H1 (cell line): ENCODE results near the gene ANXA7. TPM values are rescaled to one million over a fixed set of nuclear protein-coding genes. Genes with fewer than 3 reads are reported as not detected.

Experiments used
- CTCF ChIA-PET: fragments of 300-600 bp; sonication (Branson Sonifier 250); formaldehyde crosslinking; loops from one replicate; lab custom pipeline; 2021; ENCODE audit not compliant: partially characterized antibody; lab: Charles Lee
- POLR2A ChIA-PET: fragments of 300-600 bp; sonication (Branson Sonifier 250); formaldehyde crosslinking; loops from one replicate; lab custom pipeline; 2021; ENCODE audit warnings: inconsistent platforms; ENCODE audit not compliant: partially characterized antibody; lab: Charles Lee
- DNase-seq, 2 experiments: peaks; one replicate each; pipeline versions ENCODE4 v3.0.0 to v3.0.0-alpha.2; 2010 to 2022; ENCODE audit warnings: low spot score in 2 of 2, low read depth in 1 of 2, mixed read lengths in 1 of 2
- FAIRE-seq: peaks from 2 replicates; lab custom pipeline; 2011; peaks lifted over from hg19 to GRCh38; lab: Jason Lieb, UNC
- H2AFZ ChIP-seq: 2 replicates; pipeline ENCODE4 v1.8.1; 2012; ENCODE audit warnings: low read length, inconsistent platforms
- H2AK5ac ChIP-seq: 2 replicates; pipeline ENCODE4 v1.6.1; 2013; ENCODE audit warnings: low read depth, low read length
- H2BK120ac ChIP-seq: replicated peaks from 2 replicates; pipeline ENCODE3; 2013; ENCODE audit warnings: low read depth, low read length, inconsistent platforms
- H2BK12ac ChIP-seq: 2 replicates; pipeline ENCODE4 v1.6.1; 2013; ENCODE audit warnings: low read depth, low read length
- H2BK15ac ChIP-seq: 2 replicates; pipeline ENCODE4 v1.6.1; 2013; ENCODE audit warnings: low read length
- H2BK20ac ChIP-seq: 2 replicates; pipeline ENCODE4 v1.6.1; 2013; ENCODE audit warnings: low read length
- H2BK5ac ChIP-seq: 2 replicates; pipeline ENCODE4 v1.6.1; 2013; ENCODE audit warnings: low read depth, low read length
- H3K14ac ChIP-seq: 2 replicates; pipeline ENCODE4 v1.6.1; 2013; ENCODE audit warnings: inconsistent platforms; ENCODE audit not compliant: insufficient read length
- H3K18ac ChIP-seq: 2 replicates; pipeline ENCODE4 v1.6.1; 2013; ENCODE audit warnings: low read length; ENCODE audit errors: extremely low read depth
- H3K23ac ChIP-seq: 2 replicates; pipeline ENCODE4 v1.6.1; 2013; ENCODE audit warnings: inconsistent platforms; ENCODE audit not compliant: insufficient read length
- H3K23me2 ChIP-seq: 2 replicates; pipeline ENCODE4 v1.6.1; 2013; ENCODE audit warnings: low read depth, low read length
- H3K27ac ChIP-seq: 2 replicates; pipeline ENCODE4 v1.6.1; 2011; ENCODE audit warnings: low read depth, low read length, inconsistent platforms
- H3K27me3 ChIP-seq, 4 experiments: replicated peaks in 1 of 4; 1 replicate in 1 of 4; 2 replicates in 3 of 4; pipeline versions ENCODE4 v1.6.1 to v1.8.1; 2011 to 2013; ENCODE audit warnings: low read length in 3 of 4, mild to moderate bottlenecking in 3 of 4, inconsistent platforms in 2 of 4, mixed read lengths in 2 of 4, moderate library complexity in 1 of 4; ENCODE audit not compliant: control insufficient read depth in 3 of 4, insufficient read depth in 3 of 4; ENCODE audit errors: extremely low read depth in 1 of 4
- H3K36me3 ChIP-seq, 4 experiments: 2 replicates each; pipeline versions ENCODE4 v1.6.1 to v1.8.1; 2011 to 2013; ENCODE audit warnings: mild to moderate bottlenecking in 4 of 4, low read length in 3 of 4, moderate library complexity in 2 of 4, control low read depth in 1 of 4, inconsistent platforms in 1 of 4; ENCODE audit not compliant: insufficient read depth in 4 of 4, control insufficient read depth in 2 of 4
- H3K4ac ChIP-seq: replicated peaks from 2 replicates; pipeline ENCODE3; 2013; ENCODE audit warnings: low read length, low read depth, mixed read lengths, inconsistent platforms; ENCODE audit not compliant: insufficient read length
- H3K4me1 ChIP-seq, 4 experiments: replicated peaks in 1 of 4; 1 replicate in 1 of 4; 2 replicates in 3 of 4; pipeline versions ENCODE4 v1.6.1 to v1.8.1; 2011 to 2013; ENCODE audit warnings: low read length in 3 of 4, inconsistent platforms in 2 of 4, mixed read lengths in 1 of 4; ENCODE audit not compliant: insufficient read depth in 4 of 4, control insufficient read depth in 3 of 4
- H3K4me2 ChIP-seq, 2 experiments: 2 replicates each; pipeline versions ENCODE4 v1.6.1 to v1.8.1; 2011 to 2013; ENCODE audit warnings: low read depth in 2 of 2, low read length in 2 of 2, control low read depth in 1 of 2, inconsistent platforms in 1 of 2, mild to moderate bottlenecking in 1 of 2; ENCODE audit not compliant: insufficient read depth in 1 of 2
- H3K4me3 ChIP-seq, 4 experiments: fragments of 200-600, 300-600 bp in 1 of 4; sonication (generic), shearing (Covaris generic), sonication (Bioruptor Twin) in 1 of 4; 2 replicates each; pipeline versions ENCODE4 v1.5.1 to v1.8.1; 2011 to 2016; ENCODE audit warnings: low read length in 4 of 4, low read depth in 3 of 4, control low read depth in 2 of 4, inconsistent platforms in 2 of 4, mild to moderate bottlenecking in 2 of 4, mixed read lengths in 1 of 4, moderate library complexity in 1 of 4; ENCODE audit not compliant: insufficient read depth in 2 of 4; ENCODE audit errors: extremely low read depth in 1 of 4
- H3K56ac ChIP-seq: replicated peaks from 2 replicates; pipeline ENCODE3; 2013; ENCODE audit warnings: low read depth, mild to moderate bottlenecking, mixed read lengths, low read length, inconsistent platforms; ENCODE audit not compliant: insufficient read length
- H3K79me1 ChIP-seq: 2 replicates; pipeline ENCODE4 v1.6.1; 2013; ENCODE audit warnings: low read depth, low read length, control low read depth
- H3K79me2 ChIP-seq, 2 experiments: 2 replicates each; pipeline versions ENCODE4 v1.6.1 to v1.8.1; 2012 to 2013; ENCODE audit warnings: low read length in 2 of 2, mild to moderate bottlenecking in 2 of 2, inconsistent platforms in 1 of 2; ENCODE audit not compliant: insufficient read depth in 2 of 2, control insufficient read depth in 1 of 2
- H3K9ac ChIP-seq, 4 experiments: replicated peaks in 1 of 4; 1 replicate in 1 of 4; 2 replicates in 3 of 4; pipeline versions ENCODE4 v1.6.1 to v1.8.1; 2011 to 2013; ENCODE audit warnings: low read depth in 3 of 4, low read length in 3 of 4, control low read depth in 2 of 4, mild to moderate bottlenecking in 2 of 4, moderate library complexity in 2 of 4, inconsistent platforms in 1 of 4; ENCODE audit errors: extremely low read depth in 1 of 4
- H3K9me3 ChIP-seq, 2 experiments: 2 replicates each; pipeline versions ENCODE4 v1.6.1 to v1.8.1; 2012 to 2013; ENCODE audit warnings: mild to moderate bottlenecking in 2 of 2, moderate library complexity in 2 of 2, control low read depth in 1 of 2, inconsistent platforms in 1 of 2, low read depth in 1 of 2, low read length in 1 of 2, mixed read lengths in 1 of 2; ENCODE audit not compliant: insufficient read depth in 2 of 2
- H4K20me1 ChIP-seq, 2 experiments: replicated peaks in 1 of 2; 2 replicates each; pipeline versions ENCODE3 to v1.8.1; 2011 to 2013; ENCODE audit warnings: inconsistent platforms in 2 of 2, low read length in 2 of 2, mild to moderate bottlenecking in 1 of 2; ENCODE audit not compliant: insufficient read depth in 2 of 2, control insufficient read depth in 1 of 2
- H4K5ac ChIP-seq: 2 replicates; pipeline ENCODE4 v1.6.1; 2013; ENCODE audit warnings: low read length, low read depth, mixed read lengths, inconsistent platforms; ENCODE audit not compliant: insufficient read length
- H4K8ac ChIP-seq: 2 replicates; pipeline ENCODE4 v1.8.0; 2013; ENCODE audit warnings: mild to moderate bottlenecking, moderate library complexity, low read length, inconsistent platforms; ENCODE audit not compliant: insufficient read depth; ENCODE audit errors: extremely low read depth
- H4K91ac ChIP-seq: replicated peaks from 2 replicates; pipeline ENCODE3; 2013; ENCODE audit warnings: low read length, mixed read lengths, inconsistent platforms; ENCODE audit not compliant: insufficient read length
- ASH2L ChIP-seq: fragments of 200-600, 300-600 bp; sonication (generic); IDR thresholded peaks from one replicate; pipeline ENCODE4 v1.7.1; 2017; ENCODE audit warnings: low read length
- BCL11A ChIP-seq, 2 experiments: IDR thresholded peaks; one replicate each; pipeline ENCODE4 v1.6.1; 2011; ENCODE audit warnings: low read depth in 2 of 2, low read length in 2 of 2, mild to moderate bottlenecking in 2 of 2
- BRCA1 ChIP-seq: IDR thresholded peaks from 2 replicates; pipeline ENCODE4 v1.6.1; 2012; ENCODE audit warnings: low read depth, low read length, improper control_type of control experiment
- CHD1 ChIP-seq: IDR thresholded peaks from 2 replicates; pipeline ENCODE4 v1.6.1; 2012; ENCODE audit warnings: low read depth, low read length, improper control_type of control experiment
- CTBP2 ChIP-seq: IDR thresholded peaks from 2 replicates; pipeline ENCODE4 v1.7.0; 2011; ENCODE audit warnings: borderline replicate concordance, mild to moderate bottlenecking, moderate library complexity, mixed read lengths, low read length; ENCODE audit not compliant: insufficient read depth, insufficient read length
- EGR1 ChIP-seq: IDR thresholded peaks from 2 replicates; pipeline ENCODE4 v1.6.1; 2011; ENCODE audit warnings: low read depth, low read length, borderline replicate concordance
- KDM4A ChIP-seq: IDR thresholded peaks from one replicate; pipeline ENCODE4 v1.7.1; 2012; ENCODE audit warnings: low read depth, mild to moderate bottlenecking, moderate library complexity, low read length, inconsistent platforms; ENCODE audit not compliant: severe bottlenecking
- MAFK ChIP-seq: IDR thresholded peaks from 2 replicates; pipeline ENCODE4 v1.6.1; 2012; ENCODE audit warnings: low read depth, mild to moderate bottlenecking, improper control_type of control experiment, low read length
- PHF8 ChIP-seq: fragments of 200-600 bp; sonication (generic); conservative IDR thresholded peaks from 2 replicates; pipeline ENCODE4 v1.7.1; 2012; ENCODE audit warnings: low read depth, mild to moderate bottlenecking, inconsistent platforms, low read length, moderate library complexity
- SIN3A ChIP-seq, 2 experiments: IDR thresholded peaks in 1 of 2; conservative IDR thresholded peaks in 1 of 2; 2 replicates each; pipeline ENCODE4 v1.6.1; 2011 to 2012; ENCODE audit warnings: low read length in 2 of 2, improper control_type of control experiment in 1 of 2, low read depth in 1 of 2, mild to moderate bottlenecking in 1 of 2
- SIX5 ChIP-seq: IDR thresholded peaks from 2 replicates; pipeline ENCODE4 v1.6.1; 2011; ENCODE audit warnings: mild to moderate bottlenecking, low read depth, low read length
- TAF7 ChIP-seq: optimal IDR thresholded peaks from 2 replicates; pipeline ENCODE3; 2011; ENCODE audit warnings: low read depth, mild to moderate bottlenecking, inconsistent platforms, low read length, moderate library complexity, borderline replicate concordance
- WGBS, 2 experiments: shearing (Covaris generic) in 1 of 2; methylation state at CpG; one replicate each; pipeline versions ENCODE4 v1.1.6 to v1.1.7; 2013 to 2015; ENCODE audit warnings: low lambda C conversion rate in 2 of 2, mixed read lengths in 2 of 2, inconsistent platforms in 1 of 2, low coverage in 1 of 2, missing lambda C conversion rate in 1 of 2; ENCODE audit not compliant: insufficient replicate concordance in 2 of 2, insufficient coverage in 1 of 2, insufficient read length in 1 of 2; ENCODE audit errors: extremely low coverage in 1 of 2, missing lambda C conversion rate in 1 of 2; 5-methylcytosine and 5-hydroxymethylcytosine counted together
- polyA plus RNA-seq, 7 experiments: library from polyadenylated mRNA; depleted of rRNA in 3 of 7; stranded (reverse) in 5 of 7; unstranded in 2 of 7; fragments of >200 nt in 5 of 7; fragments of 200-250 nt in 2 of 7; gene quantifications; 1 replicate in 5 of 7; 2 replicates in 1 of 7; 4 replicates in 1 of 7; pipeline versions ENCODE4 v1.2.1 to v1.2.3, GENCODE V29; 2011 to 2013; ENCODE audit warnings: missing spikeins in 2 of 7, mixed read lengths in 2 of 7
- total RNA-seq: library from RNA; stranded (reverse); fragmentation: NEBNext Ultra II Directional; extraction: Animal tissue kit (Norgen Biotek cat#: 25700); gene quantifications from 2 replicates; pipeline ENCODE4 v1.2.1, GENCODE V29; 2021
- TF ChIP-seq, protein P1 (sequence below): IDR thresholded peaks from 2 replicates; pipeline ENCODE4 v1.6.1; 2011; ENCODE audit warnings: low read depth, mild to moderate bottlenecking, low read length; ENCODE audit not compliant: insufficient read depth

Gene ANXA7
- total and polyA plus RNA-seq, 2 of the 8 experiments (the other 6 are each of a cell fraction or from before 2014, with no cell fraction given), result 37.1 to 63.6 TPM

- Histone ChIP-seq H4K91ac (no peak overlapping the region), H3K14ac (no peak overlapping the region), H3K27me3 (no peaks in the 10 kb centered on the region), H3K36me3 (no peaks in the 10 kb centered on the region), H2BK5ac (no peak overlapping the region), H3K23ac (no peak overlapping the region), H3K9ac (no peak overlapping the region), H3K27ac (no peak overlapping the region), H2AK5ac (no peak overlapping the region), H4K8ac (no peak overlapping the region), H3K56ac (no peak overlapping the region), H3K4me2 (no peak overlapping the region), H3K4me3 (no peak overlapping the region), H2AFZ (no peak overlapping the region), H3K9me3 (no peaks in the 10 kb centered on the region), H2BK20ac (no peak overlapping the region), H2BK15ac (no peak overlapping the region), H3K18ac (no peak overlapping the region), H3K79me2 (peaks cover 0 to 12% of the 10 kb centered on the region in 2 experiments; a peak in 2 of 4 replicates), H2BK120ac (no peak overlapping the region), H3K23me2 (peaks cover 7% of the 10 kb centered on the region), H3K4me1 (peaks cover 2 to 8% (median 4%) of the 10 kb centered on the region in 4 experiments; a peak in 5 of 7 replicates), H3K79me1 (peaks cover 2% of the 10 kb centered on the region; the same call in 1 of the 2 replicates), H4K20me1 (no peaks in the 10 kb centered on the region), H3K4ac (no peak overlapping the region), H4K5ac (no peak overlapping the region), H2BK12ac (no peak overlapping the region)
- WGBS, 2 experiments, result 94% methylated on average over 3 of the region's 3 CpGs; no CpG with 5 or more reads in 1 of the 2 experiments
- DNase-seq (no peak), FAIRE-seq (no peak)
- POLR2A ChIA-PET, result no interaction called here
- CTCF ChIA-PET, result interaction anchor here (1.1 kb wide), 1 partner anchor 85 kb away, joined by 3 read pairs; no protein-coding TSS in a partner anchor
- TF ChIP-seq EGR1, result no peak
- TF ChIP-seq PHF8, result no peak
- no peak for TF ChIP-seq KDM4A
- no peak for TF ChIP-seq SIN3A (conservative IDR thresholded peaks at IDR 0.05 in 1 of 2, IDR thresholded peaks at IDR 0.05 in 1 of 2; ENCODE audit: low read depth in 1 of 2, low read length in 2 of 2)
- no peak for TF ChIP-seq CTBP2
- TF ChIP-seq BRCA1, result no peak
- TF ChIP-seq, protein P1, sequence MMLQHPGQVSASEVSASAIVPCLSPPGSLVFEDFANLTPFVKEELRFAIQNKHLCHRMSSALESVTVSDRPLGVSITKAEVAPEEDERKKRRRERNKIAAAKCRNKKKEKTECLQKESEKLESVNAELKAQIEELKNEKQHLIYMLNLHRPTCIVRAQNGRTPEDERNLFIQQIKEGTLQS, result no peak
- no peak for TF ChIP-seq ASH2L
- TF ChIP-seq BCL11A (IDR thresholded peaks at IDR 0.05; ENCODE audit: low read depth in 2 of 2, low read length in 2 of 2), result no peak
- no peak for TF ChIP-seq TAF7
- TF ChIP-seq SIX5, result no peak
- TF ChIP-seq CHD1, result no peak
- TF ChIP-seq MAFK, result no peak
Measured at GRCh38 chr10:73416571-73416970, 2.7 kb upstream of the ANXA7 start.
